Common myeloid progenitor, CD34-positive (primary cell): ENCODE measurements around the gene FBXW8.

ENCODE experiments used
- CTCF ChIA-PET: fragments of 350-600 bp; sonication (Branson Sonifier 250); formaldehyde crosslinking; loops from one replicate; lab custom pipeline; 2021; ENCODE audit warnings: antibody characterized with exemption; lab: Charles Lee
- POLR2A ChIA-PET: fragments of 350-600 bp; sonication (Branson Sonifier 250); formaldehyde crosslinking; loops from one replicate; lab custom pipeline; 2021; ENCODE audit warnings: antibody characterized with exemption; lab: Charles Lee
- DNase-seq, 3 donors: peaks; one replicate each; pipeline versions ENCODE4 v3.0.0 to v3.0.0-alpha.2; 2013
- H3K27ac ChIP-seq, 2 experiments: 1 replicate in 1 of 2; 2 replicates in 1 of 2; pipeline ENCODE4 v1.7.0; 2013; ENCODE audit warnings: inconsistent platforms in 2 of 2, low read length in 2 of 2, mild to moderate bottlenecking in 2 of 2, low read depth in 1 of 2, moderate library complexity in 1 of 2; ENCODE audit not compliant: severe bottlenecking in 2 of 2, insufficient read depth in 1 of 2, poor library complexity in 1 of 2
- H3K27me3 ChIP-seq, 5 experiments: replicated peaks in 2 of 5; 1 replicate in 3 of 5; 2 replicates in 2 of 5; pipeline versions ENCODE4 v1.6.1 to v1.7.0; 2013; ENCODE audit warnings: low read length in 4 of 5, mild to moderate bottlenecking in 2 of 5, moderate library complexity in 2 of 5, inconsistent platforms in 1 of 5; ENCODE audit not compliant: insufficient read depth in 5 of 5, control insufficient read depth in 4 of 5
- H3K36me3 ChIP-seq, 4 experiments: 1 replicate in 2 of 4; 2 replicates in 2 of 4; pipeline versions ENCODE4 v1.6.1 to v1.7.0; 2013; ENCODE audit warnings: low read length in 3 of 4, control low read depth in 1 of 4, mild to moderate bottlenecking in 1 of 4; ENCODE audit not compliant: control insufficient read depth in 4 of 4, insufficient read depth in 4 of 4
- H3K4me1 ChIP-seq, 4 experiments: 1 replicate in 3 of 4; 2 replicates in 1 of 4; pipeline versions ENCODE4 v1.6.1 to v1.7.1; 2013; ENCODE audit warnings: low read length in 3 of 4, mild to moderate bottlenecking in 3 of 4, control low read depth in 1 of 4, inconsistent platforms in 1 of 4, moderate library complexity in 1 of 4; ENCODE audit not compliant: control insufficient read depth in 4 of 4, insufficient read depth in 4 of 4; ENCODE audit errors: control extremely low read depth in 1 of 4
- H3K4me3 ChIP-seq, 7 experiments: 1 replicate in 4 of 7; 2 replicates in 3 of 7; pipeline versions ENCODE4 v1.5.1 to v1.7.0; 2013; ENCODE audit warnings: mild to moderate bottlenecking in 7 of 7, low read length in 6 of 7, moderate library complexity in 6 of 7, inconsistent platforms in 2 of 7, low read depth in 2 of 7, control low read depth in 1 of 7; ENCODE audit not compliant: insufficient read depth in 4 of 7, control insufficient read depth in 1 of 7; ENCODE audit errors: extremely low read depth in 1 of 7
- H3K9me3 ChIP-seq, 5 experiments: 1 replicate in 4 of 5; 2 replicates in 1 of 5; pipeline versions ENCODE4 v1.6.1 to v1.7.1; 2013; ENCODE audit warnings: low read length in 4 of 5, mild to moderate bottlenecking in 2 of 5, inconsistent platforms in 1 of 5, low read depth in 1 of 5, moderate library complexity in 1 of 5; ENCODE audit not compliant: control insufficient read depth in 4 of 5, insufficient read depth in 2 of 5; ENCODE audit errors: control extremely low read depth in 1 of 5
- WGBS: methylation state at CpG from one replicate; pipeline ENCODE4 v1.1.5; 2013; ENCODE audit not compliant: insufficient coverage; 5-methylcytosine and 5-hydroxymethylcytosine counted together

Gene FBXW8

DNA sequence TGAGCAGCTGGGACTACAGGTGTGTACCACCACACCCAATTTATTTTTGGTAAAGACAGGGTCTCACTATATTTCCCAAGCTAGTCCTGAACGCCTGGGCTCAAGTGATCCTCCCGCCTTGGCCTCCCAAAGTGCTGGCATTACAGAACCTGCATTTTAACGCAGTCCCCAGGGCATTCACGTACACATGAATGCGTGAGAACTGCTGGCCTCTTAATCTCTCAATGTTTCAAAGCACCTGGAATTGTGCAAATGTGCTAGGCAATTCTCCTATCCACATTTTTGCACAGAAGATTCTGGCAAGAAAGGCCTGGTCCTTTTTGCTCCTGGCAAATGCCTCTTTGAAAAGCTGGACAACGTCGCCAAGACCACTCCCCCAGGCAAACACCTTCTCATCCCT lies 153.3 kb downstream of the FBXW8 start:
- 97% methylated on average over 7 of the region's 7 CpGs for WGBS
- peaks cover 19 to 96% (median 43%) of the 10 kb centered on the region in 4 experiments for H3K4me1 ChIP-seq
- POLR2A ChIA-PET, result interaction anchor here (0.7 kb wide), 1 partner anchor 245 kb away, joined by 3 read pairs; no protein-coding TSS in a partner anchor
- H3K36me3 ChIP-seq, result peaks cover 0 to 58% (median 0%) of the 10 kb centered on the region in 4 experiments
- H3K4me3 ChIP-seq, result no peak overlapping the region
- no peaks in the 10 kb centered on the region for H3K9me3 ChIP-seq
- no peak overlapping the region for H3K27ac ChIP-seq
- DNase-seq, result no peak
- CTCF ChIA-PET, result interaction anchor here (0.6 to 1.7 kb wide), 9 partner anchors 9 to 70 kb away, joined by 3 to 7 read pairs (median 5); no protein-coding TSS in a partner anchor
- no peaks in the 10 kb centered on the region for H3K27me3 ChIP-seq

DNA sequence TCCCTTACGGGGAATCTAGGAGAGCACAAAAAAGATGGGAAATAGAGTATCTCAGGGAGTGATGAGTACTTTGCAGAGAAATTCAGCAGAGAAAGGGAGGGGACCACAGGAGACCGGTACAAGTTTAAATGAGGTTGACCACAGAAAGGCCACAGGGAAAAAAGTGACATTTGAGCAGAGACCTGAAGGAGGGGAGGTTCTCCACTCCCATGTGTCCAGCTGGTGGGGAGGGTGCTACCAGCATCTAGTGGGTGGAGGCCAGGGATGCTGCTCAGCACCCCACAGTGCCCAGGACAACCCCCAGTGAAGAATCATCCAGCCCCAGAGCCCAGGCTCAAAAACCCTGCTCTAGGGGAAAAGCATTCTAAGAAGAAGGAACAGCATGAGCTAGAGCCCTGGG lies 153.8 kb downstream of the FBXW8 start:
- DNase-seq, result no peak
- Histone ChIP-seq H3K27ac (no peak overlapping the region), H3K4me1 (peaks cover 19 to 99% (median 49%) of the 10 kb centered on the region in 4 experiments), H3K27me3 (no peaks in the 10 kb centered on the region), H3K9me3 (no peaks in the 10 kb centered on the region), H3K4me3 (no peak overlapping the region), H3K36me3 (peaks cover 0 to 54% (median 0%) of the 10 kb centered on the region in 4 experiments)
- ChIA-PET CTCF (interaction anchor here (1.4 to 1.7 kb wide), 3 partner anchors 9 to 31 kb away, joined by 3 to 7 read pairs (median 5); no protein-coding TSS in a partner anchor), POLR2A (no interaction called here)
- 64% methylated on average over 2 of the region's 2 CpGs for WGBS

DNA sequence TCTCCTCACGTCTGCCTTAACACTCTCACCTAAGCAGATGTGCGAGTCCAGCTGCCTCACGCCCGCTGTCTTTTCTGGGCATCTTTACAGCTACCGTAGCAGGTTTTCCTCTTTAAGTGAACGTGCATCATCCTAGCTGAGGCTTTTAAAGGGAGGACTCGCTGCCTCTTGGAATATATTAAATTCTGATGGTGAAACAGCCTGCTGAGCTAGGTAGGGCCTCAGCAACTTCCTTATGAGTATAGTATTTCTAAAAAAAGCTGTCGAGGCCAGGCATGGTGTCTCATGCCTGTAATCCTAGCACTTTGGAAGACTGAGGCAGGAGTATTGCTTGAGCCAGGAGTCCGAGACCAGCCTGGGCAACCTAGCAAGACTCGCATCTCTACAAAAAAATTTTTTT lies 156.3 kb downstream of the FBXW8 start:
- H3K36me3 ChIP-seq, result peaks cover 0 to 51% (median 0%) of the 10 kb centered on the region in 4 experiments
- WGBS, result 82% methylated on average over 7 of the region's 10 CpGs
- ChIA-PET POLR2A (interaction anchor here (1.2 kb wide), 1 partner anchor 14 kb away, joined by 4 read pairs; no protein-coding TSS in a partner anchor), CTCF (interaction anchor here (0.9 to 1.9 kb wide), 7 partner anchors 10 to 52 kb away, joined by 3 to 6 read pairs (median 3); no protein-coding TSS in a partner anchor)
- H3K27me3 ChIP-seq, result no peaks in the 10 kb centered on the region
- no peak overlapping the region for H3K4me3 ChIP-seq
- no peak overlapping the region for H3K27ac ChIP-seq
- H3K4me1 ChIP-seq, result peaks cover 21 to 100% (median 60%) of the 10 kb centered on the region in 4 experiments
- no peak for DNase-seq
- H3K9me3 ChIP-seq, result no peaks in the 10 kb centered on the region

DNA sequence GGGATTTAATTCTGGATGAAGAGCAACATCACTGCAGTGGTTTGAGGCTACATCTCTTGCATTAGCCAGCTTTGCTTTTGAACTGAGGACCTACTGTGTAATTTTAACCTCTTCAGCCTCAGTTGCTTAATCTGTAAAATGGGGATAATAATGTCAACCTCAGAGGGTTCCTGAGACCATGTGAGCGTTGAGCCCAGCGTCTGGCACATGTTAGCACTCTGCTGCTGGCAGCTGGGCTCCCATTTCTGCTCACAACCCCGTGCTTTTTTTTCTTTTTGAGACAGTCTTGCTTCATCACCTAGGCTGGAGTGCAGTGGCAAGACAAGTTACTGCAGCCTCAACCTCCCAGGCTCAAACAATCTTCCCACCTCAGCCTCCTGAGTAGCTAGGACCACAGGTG lies 156.9 kb downstream of the FBXW8 start:
- no peaks in the 10 kb centered on the region for H3K27me3 ChIP-seq
- H3K4me1 ChIP-seq, result peaks cover 21 to 100% (median 57%) of the 10 kb centered on the region in 4 experiments
- H3K9me3 ChIP-seq, result no peaks in the 10 kb centered on the region
- peaks cover 0 to 53% (median 0%) of the 10 kb centered on the region in 4 experiments for H3K36me3 ChIP-seq
- DNase-seq, result no peak
- ChIA-PET POLR2A (no interaction called here), CTCF (interaction anchor here (0.9 to 1.9 kb wide), 6 partner anchors 9 to 43 kb away, joined by 3 to 6 read pairs (median 4); no protein-coding TSS in a partner anchor)
- H3K4me3 ChIP-seq, result no peak overlapping the region
- 93% methylated on average over 3 of the region's 3 CpGs for WGBS
- no peak overlapping the region for H3K27ac ChIP-seq

DNA sequence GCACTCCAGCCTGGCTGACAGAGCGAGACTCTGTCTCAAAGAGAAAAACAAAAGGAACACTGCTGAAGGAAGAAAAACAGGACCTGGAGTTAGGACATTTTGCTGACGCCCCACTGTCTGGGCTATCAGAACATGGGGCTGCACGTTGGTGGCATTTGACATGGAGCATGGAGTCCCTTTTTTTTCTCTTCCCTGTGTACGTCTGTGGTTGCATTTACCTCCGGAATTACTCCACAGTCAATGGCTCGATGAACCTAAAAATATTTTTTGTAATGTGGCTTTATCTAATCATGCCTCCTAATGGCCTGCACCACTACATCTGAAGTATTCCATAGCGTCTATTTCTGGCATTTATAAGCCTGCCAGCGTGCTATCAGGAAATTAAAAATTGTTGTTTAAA lies 157.7 kb downstream of the FBXW8 start:
- POLR2A ChIA-PET, result no interaction called here
- H3K9me3 ChIP-seq, result no peaks in the 10 kb centered on the region
- peaks cover 0 to 58% (median 0%) of the 10 kb centered on the region in 4 experiments for H3K36me3 ChIP-seq
- H3K4me3 ChIP-seq, result no peak overlapping the region
- no peak for DNase-seq
- H3K27me3 ChIP-seq, result no peaks in the 10 kb centered on the region
- H3K4me1 ChIP-seq, result peaks cover 21 to 100% (median 48%) of the 10 kb centered on the region in 4 experiments
- CTCF ChIA-PET, result interaction anchor here (0.9 to 2.4 kb wide), 4 partner anchors 12 to 52 kb away, joined by 3 to 7 read pairs (median 4); no protein-coding TSS in a partner anchor
- H3K27ac ChIP-seq, result no peak overlapping the region
- WGBS, result 97% methylated on average over 5 of the region's 8 CpGs

DNA sequence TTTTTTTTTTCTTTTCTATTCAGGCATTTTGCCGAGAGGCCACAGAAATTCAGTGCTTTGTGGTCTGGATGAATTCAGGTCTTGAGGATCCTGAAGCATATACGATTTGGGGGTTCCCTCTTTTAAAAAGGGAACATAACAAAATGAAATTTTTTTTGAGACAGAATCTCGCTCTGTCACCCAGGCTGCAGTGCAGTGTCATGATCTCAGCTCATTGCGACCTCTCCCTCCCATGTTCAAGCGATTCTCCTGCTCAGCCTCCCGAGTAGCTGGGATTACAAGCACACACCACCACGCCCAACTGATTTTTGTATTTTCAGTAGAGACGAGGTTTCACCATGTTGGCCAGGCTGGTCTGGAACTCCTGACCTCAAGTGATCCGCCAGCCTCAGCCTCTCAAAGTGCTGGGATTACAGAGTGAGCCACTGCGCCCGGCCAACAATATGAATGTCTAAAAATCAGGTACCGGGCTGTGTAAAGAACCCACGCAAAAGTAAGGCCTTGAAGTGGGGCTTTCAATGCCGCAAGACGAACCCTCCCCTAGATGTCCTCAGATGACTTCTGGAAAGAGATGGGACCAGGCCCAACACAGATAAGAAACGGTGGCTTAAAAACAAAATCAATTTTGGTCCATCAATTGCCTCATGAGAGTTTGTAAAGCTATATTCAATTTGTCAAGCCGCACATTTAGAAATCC lies 158.5 kb downstream of the FBXW8 start:
- ChIA-PET POLR2A (interaction anchor here (0.9 kb wide), 1 partner anchor 30 kb away, joined by 3 read pairs; the partner anchor contains the start of gene TESC), CTCF (interaction anchor here (0.9 to 2.4 kb wide), 5 partner anchors 9 to 51 kb away, joined by 3 to 9 read pairs (median 6); no protein-coding TSS in a partner anchor)
- Histone ChIP-seq H3K27ac (peak overlapping the region in 1 of 2 experiments; percentile 30), H3K27me3 (no peaks in the 10 kb centered on the region), H3K9me3 (no peaks in the 10 kb centered on the region), H3K4me1 (peaks cover 18 to 100% (median 41%) of the 10 kb centered on the region in 4 experiments), H3K4me3 (no peak overlapping the region), H3K36me3 (peaks cover 0 to 62% (median 0%) of the 10 kb centered on the region in 4 experiments)
- 77% methylated on average over 16 of the region's 17 CpGs for WGBS
- peak in 2 of 3 donors; percentile 51 to 61 for DNase-seq
